Measurements from ENCODE around the gene XYLB. TPM values are rescaled to one million over a fixed set of nuclear protein-coding genes. Genes with fewer than 3 reads are reported as not detected.

The XYLB gene
- total RNA-seq, 2 experiments from 2014 or later, result 5.3 to 7.2 TPM

- intact Hi-C loops (cut with micrococcal nuclease; ENCODE audit: unreplicated experiment), result no loop called here
- ChIA-PET CTCF (ENCODE audit: unreplicated experiment) (no interaction called here), POLR2A (interaction anchor here (0.6 kb wide), 1 partner anchor 1426 kb away, joined by 3 read pairs; no protein-coding TSS in a partner anchor)
- H3K27ac ChIP-seq (ENCODE audit: low read depth, low read length, poor library complexity, severe bottlenecking), result no peak overlapping the region
- TF ChIP-seq EZH2phosphoT487 (IDR thresholded peaks at IDR 0.05; ENCODE audit: borderline replicate concordance, low read depth, low read length) (no peak), CTCF (conservative IDR thresholded peaks at IDR 0.05; ENCODE audit: low read length) (no peak)
- no TSS peak for BruUV-seq (replicated peaks)
- H3K4me3 ChIP-seq (ENCODE audit: low read depth, low read length, poor library complexity, severe bottlenecking), result no peak overlapping the region
- no peak overlapping the region for H2AFZ ChIP-seq (ENCODE audit: low read length)
- H3K9me2 ChIP-seq (ENCODE audit: insufficient read depth, low read length), result no peaks in the 10 kb centered on the region
- H3K9me3 ChIP-seq (ENCODE audit: low read length), result no peaks in the 10 kb centered on the region
- H3K36me3 ChIP-seq (ENCODE audit: insufficient read depth, low read length), result no peaks in the 10 kb centered on the region
- no peaks in the 10 kb centered on the region for H3K79me2 ChIP-seq (ENCODE audit: insufficient read depth, low read depth, low read length)
- DNase-seq (ENCODE audit: low spot score), result no peak
- H3K4me2 ChIP-seq (ENCODE audit: low read length), result no peak overlapping the region
- no peaks in the 10 kb centered on the region for H3K4me1 ChIP-seq (ENCODE audit: insufficient read depth, low read length, poor library complexity, severe bottlenecking)
- no peaks in the 10 kb centered on the region for H4K20me1 ChIP-seq (ENCODE audit: insufficient read depth, low read length)
These were observed 34.2 kb upstream of the XYLB start for GRCh38 chr3:38312356-38312755.

DNA sequence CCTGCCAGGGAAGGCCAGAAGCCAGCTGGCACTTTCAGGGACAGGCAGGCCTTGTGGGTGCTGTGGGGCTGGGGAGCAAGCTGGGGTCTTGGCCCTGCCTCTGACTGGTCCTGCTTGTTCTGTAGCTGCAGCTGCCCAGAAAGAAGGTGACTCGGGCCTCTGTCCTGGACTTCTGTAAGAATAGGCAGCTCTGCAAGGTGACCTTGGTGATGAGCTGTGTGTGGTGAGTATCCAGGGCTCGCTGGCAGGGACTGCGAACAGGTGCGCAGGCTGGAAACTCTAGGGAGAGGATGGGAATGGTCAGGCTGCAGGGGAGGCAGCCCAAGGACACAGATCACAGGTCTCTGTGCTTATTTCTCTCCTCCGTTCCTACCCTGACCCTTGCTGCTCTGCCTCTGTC lies 33.3 kb upstream of the XYLB start:
- no peak overlapping the region for H3K4me3 ChIP-seq (ENCODE audit: low read depth, low read length, poor library complexity, severe bottlenecking)
- no peak overlapping the region for H3K27ac ChIP-seq (ENCODE audit: low read depth, low read length, poor library complexity, severe bottlenecking)
- no peak overlapping the region for H2AFZ ChIP-seq (ENCODE audit: low read length)
- BruUV-seq (replicated peaks), result no TSS peak
- CTCF ChIA-PET (ENCODE audit: unreplicated experiment), result no interaction called here
- no peaks in the 10 kb centered on the region for H4K20me1 ChIP-seq (ENCODE audit: insufficient read depth, low read length)
- POLR2A ChIA-PET, result no interaction called here
- no peaks in the 10 kb centered on the region for H3K9me2 ChIP-seq (ENCODE audit: insufficient read depth, low read length)
- no peaks in the 10 kb centered on the region for H3K36me3 ChIP-seq (ENCODE audit: insufficient read depth, low read length)
- no peak for DNase-seq (ENCODE audit: low spot score)
- no peaks in the 10 kb centered on the region for H3K4me1 ChIP-seq (ENCODE audit: insufficient read depth, low read length, poor library complexity, severe bottlenecking)
- no peak overlapping the region for H3K4me2 ChIP-seq (ENCODE audit: low read length)
- H3K79me2 ChIP-seq (ENCODE audit: insufficient read depth, low read depth, low read length), result no peaks in the 10 kb centered on the region
- no peaks in the 10 kb centered on the region for H3K9me3 ChIP-seq (ENCODE audit: low read length)
- TF ChIP-seq EZH2phosphoT487 (IDR thresholded peaks at IDR 0.05; ENCODE audit: borderline replicate concordance, low read depth, low read length) (no peak), CTCF (conservative IDR thresholded peaks at IDR 0.05; ENCODE audit: low read length) (no peak)
- intact Hi-C loops (cut with micrococcal nuclease; ENCODE audit: unreplicated experiment), result no loop called here

GRCh38 chr3:38313695-38314094 lies 32.9 kb upstream of the XYLB start:
- Histone ChIP-seq H3K9me3 (ENCODE audit: low read length) (no peaks in the 10 kb centered on the region), H2AFZ (ENCODE audit: low read length) (no peak overlapping the region), H3K79me2 (ENCODE audit: insufficient read depth, low read depth, low read length) (no peaks in the 10 kb centered on the region), H4K20me1 (ENCODE audit: insufficient read depth, low read length) (no peaks in the 10 kb centered on the region), H3K9me2 (ENCODE audit: insufficient read depth, low read length) (no peaks in the 10 kb centered on the region), H3K4me2 (ENCODE audit: low read length) (no peak overlapping the region), H3K36me3 (ENCODE audit: insufficient read depth, low read length) (no peaks in the 10 kb centered on the region), H3K4me1 (ENCODE audit: insufficient read depth, low read length, poor library complexity, severe bottlenecking) (no peaks in the 10 kb centered on the region), H3K4me3 (ENCODE audit: low read depth, low read length, poor library complexity, severe bottlenecking) (no peak overlapping the region), H3K27ac (ENCODE audit: low read depth, low read length, poor library complexity, severe bottlenecking) (no peak overlapping the region)
- intact Hi-C loops (cut with micrococcal nuclease; ENCODE audit: unreplicated experiment), result no loop called here
- POLR2A ChIA-PET, result no interaction called here
- BruUV-seq (replicated peaks), result no TSS peak
- no peak for DNase-seq (ENCODE audit: low spot score)
- TF ChIP-seq CTCF (conservative IDR thresholded peaks at IDR 0.05; ENCODE audit: low read length) (no peak), EZH2phosphoT487 (IDR thresholded peaks at IDR 0.05; ENCODE audit: borderline replicate concordance, low read depth, low read length) (no peak)
- CTCF ChIA-PET (ENCODE audit: unreplicated experiment), result no interaction called here

Data from OCI-LY7 (cell line).